Stimulated activated CD4-positive, alpha-beta T cell treated with anti-CD3 and anti-CD28 coated beads, TNF-alpha, amount 100 ng/mL, for 4 hours (primary cell): ENCODE results near the gene TMEM30A.
A peak's percentile ranks its signal among the peaks of the same experiment; 100 is the strongest.

Experiments
- DNase-seq, 3 experiments: peaks; one replicate each; pipeline ENCODE4 v3.0.0-alpha.2; 2020; ENCODE audit warnings: low read depth in 3 of 3

TMEM30A gene

GRCh38 chr6:75284632-75285282, at the start of gene TMEM30A:
Gene TMEM30A (minus strand): TSS chr6:75284792. CDS start chr6:75284638, 154 bp downstream.
- DNase-seq = peak; percentile 87 to 96 (median 90)

DNA sequence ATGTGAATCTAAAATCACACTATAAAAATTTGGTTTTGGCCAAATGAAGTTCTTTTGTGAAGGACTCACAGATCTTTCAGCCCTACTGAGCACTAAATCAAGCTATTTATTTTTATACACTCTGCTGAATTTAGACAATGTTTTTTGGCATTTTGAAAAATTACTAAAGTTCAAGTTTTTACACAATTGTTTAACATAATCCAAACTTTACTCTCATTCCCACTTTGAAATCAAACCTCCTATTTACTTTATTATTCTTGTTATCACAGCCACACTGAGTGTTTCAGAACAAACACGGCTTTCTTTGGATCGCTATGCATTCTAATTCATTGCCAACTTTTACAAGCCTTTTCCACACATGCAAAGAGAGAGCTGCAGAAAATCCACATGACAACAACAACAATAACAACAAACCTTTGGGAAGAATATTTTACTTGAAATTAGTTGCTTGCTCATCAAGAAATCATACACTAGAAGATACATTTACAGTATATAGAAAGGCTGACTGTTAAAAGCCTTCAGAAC, 49.1 kb upstream of the TMEM30A start:
- no peak for DNase-seq

DNA sequence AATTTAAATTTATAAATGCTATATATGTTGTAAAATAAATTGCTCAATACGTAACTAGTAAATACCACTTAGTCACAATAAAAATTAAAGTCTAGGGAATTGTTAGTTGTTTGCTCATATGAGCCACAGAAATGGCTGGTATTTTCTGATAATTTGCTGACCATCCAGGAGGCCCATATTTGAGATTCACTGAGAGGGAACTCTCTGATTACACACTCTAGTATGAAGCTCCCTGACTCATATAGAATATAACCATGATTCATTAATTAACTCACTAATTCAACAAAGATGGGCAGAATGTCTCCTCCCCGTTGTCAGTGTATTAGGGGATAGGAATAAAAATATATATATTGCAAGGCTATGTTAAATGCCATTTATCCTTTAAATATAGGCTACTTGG, 46.6 kb upstream of the TMEM30A start:
- no peak for DNase-seq

DNA sequence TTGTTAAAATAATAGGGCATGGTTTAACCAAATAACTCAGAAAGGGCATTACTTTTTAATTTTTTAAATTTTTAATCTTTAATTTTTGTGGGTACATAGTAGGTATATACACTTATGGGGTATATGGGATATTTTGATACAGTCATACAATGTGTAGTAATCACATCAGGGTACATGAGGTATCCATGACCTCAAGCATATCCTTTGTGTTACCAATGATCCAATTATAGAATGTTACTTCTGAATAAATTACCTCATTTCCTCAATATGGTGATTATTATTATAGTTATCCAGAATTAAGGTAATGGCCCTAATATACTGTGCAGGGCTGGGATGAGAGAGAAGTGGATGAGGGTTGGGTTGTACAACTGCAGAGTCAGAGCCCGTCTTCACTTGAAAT, 45.1 kb upstream of the TMEM30A start:
- DNase-seq = no peak

DNA sequence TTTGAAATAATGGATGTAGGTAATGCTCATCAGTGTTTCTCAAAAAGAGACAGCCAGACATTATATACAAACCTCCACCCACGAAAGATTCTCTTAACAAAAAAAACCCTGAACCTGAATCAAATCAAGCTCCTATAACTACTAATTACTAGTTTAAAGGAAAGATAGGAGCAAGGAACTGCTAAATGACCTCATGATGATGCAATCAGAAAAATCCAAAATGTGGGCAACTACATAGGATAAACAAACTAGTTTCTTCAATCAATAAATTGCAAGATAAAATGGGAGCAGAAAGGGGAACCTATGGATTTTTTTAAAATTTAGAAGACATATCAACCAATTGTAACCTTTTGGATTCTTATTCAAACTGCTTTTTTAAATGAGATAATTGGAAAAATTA, 43.2 kb upstream of the TMEM30A start:
- no peak for DNase-seq

DNA sequence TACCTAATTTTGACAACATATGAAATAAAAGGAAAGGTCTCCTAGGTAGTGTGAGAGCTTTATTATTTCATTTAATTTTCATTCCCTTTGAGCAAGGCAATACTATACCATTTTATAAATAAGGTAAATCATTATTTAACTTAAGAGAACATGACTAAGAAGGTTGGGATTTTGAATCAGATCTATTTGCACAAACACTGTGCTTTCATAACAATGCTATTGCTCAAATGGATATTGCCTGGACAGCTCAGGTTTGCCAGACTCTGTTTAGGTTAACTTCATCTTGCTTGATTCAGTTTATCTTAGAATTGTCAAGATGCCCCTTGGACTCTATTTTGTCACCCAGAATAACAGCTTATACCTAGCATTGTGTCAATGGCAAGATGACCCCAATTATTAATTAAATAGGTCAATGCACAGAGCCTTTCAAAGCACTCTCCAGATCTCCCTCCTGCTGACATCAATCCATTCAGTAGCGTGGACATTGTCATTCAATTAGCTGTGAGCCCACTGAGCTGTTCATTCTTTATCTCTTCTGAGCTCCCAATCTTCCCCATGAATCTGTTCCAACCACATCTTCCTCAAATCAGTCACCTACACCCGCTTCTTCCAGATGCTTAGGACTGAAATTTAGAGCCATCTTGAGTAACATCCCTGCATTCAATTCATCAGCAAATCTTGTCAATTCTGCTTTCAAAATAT, 42.1 kb upstream of the TMEM30A start:
- no peak for DNase-seq

DNA sequence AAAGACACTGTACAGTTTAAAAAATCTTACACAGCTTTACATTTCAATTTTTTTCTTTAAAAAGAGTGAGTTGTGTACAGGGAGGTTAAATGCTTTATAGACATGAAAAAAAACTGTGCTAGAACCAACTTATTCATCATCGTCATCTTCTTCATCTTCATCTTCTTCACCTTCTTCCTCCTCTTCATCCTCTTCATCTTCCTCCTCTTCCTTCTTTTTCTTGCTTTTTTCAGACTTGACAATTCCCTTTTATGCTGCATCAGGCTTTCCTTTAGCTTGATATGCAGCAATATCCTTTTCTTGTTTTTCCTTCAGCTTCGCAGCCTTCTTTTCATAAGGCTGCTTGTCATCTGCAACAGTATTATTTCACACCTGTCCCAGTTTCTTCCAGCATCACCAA, 34.3 kb upstream of the TMEM30A start:
- DNase-seq = no peak

DNA sequence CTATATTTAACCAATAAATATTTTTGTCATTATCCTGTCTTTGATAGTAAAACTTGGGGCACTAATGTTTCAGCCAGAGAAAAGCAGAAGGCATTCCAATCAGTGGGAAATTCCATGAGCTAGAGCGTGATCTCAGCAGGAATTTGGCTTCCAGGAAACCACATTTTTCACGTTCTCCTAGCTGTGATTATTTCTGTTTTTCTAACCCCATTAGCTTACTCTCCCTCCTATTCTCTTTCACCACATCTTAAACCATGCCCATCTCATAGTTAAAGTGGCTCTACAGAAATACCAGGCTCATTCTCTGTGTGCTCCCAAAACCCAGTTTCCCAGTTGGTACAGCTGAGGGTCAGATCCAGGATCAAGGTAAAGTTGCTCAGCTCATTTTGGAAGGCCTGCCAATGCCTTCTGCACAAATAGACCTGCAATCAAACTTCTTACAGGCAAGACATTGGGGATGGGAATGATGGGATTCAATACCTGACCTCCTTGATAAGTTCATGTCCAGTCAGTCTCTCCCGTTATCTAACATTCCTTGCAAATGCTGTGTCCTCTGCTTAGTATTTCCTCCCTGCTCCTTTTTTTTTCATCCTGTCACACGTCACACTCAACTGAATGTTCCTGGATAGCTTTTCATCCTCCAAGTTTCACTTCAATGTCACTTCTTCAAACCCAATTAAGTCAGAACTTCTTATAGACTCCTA, 33.1 kb upstream of the TMEM30A start:
- DNase-seq = no peak

DNA sequence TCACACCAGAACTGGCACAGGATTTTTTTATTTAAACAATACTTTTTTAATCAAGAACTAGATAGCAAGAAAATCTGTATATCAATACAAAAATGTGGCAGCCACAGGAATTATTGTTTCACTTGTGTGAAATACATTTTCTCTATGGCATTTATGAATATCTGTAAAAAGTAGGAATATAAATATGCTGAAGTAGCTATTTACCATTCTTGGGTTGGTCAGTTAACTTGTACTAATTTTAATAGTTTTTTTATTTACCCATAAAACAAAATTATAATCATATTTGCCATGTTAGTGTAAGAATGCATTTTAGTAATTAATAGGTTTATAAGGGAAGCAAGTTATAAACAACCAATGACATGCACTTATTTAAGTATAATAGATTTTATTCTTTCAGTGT, 31.4 kb upstream of the TMEM30A start:
- DNase-seq = no peak

GRCh38 chr6:75308250-75308988, 23.8 kb upstream of the TMEM30A start:
- DNase-seq = no peak

- no peak for DNase-seq
Measured at GRCh38 chr6:75307364-75308004, 22.9 kb upstream of the TMEM30A start.

GRCh38 chr6:75306064-75306463, 21.5 kb upstream of the TMEM30A start:
- no peak for DNase-seq

DNA sequence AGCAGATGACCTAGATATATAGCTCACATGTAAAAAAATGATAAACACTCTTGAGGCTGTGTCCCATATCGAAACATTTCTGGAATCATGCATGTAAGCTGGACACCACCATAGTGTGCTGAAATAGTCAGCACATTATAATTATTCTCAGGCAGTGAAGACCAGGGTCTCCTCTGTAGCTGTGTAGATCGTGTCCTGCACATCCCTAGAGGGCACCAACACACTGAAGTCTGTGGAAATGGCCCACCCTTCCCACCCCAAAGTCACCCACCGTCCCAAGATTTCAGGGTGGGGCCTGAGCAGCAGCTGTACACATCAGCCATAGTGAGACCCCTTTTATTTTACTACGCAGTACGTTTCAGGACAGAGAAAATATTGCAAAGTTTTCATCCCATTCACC, 21.0 kb upstream of the TMEM30A start:
- DNase-seq = no peak

DNA sequence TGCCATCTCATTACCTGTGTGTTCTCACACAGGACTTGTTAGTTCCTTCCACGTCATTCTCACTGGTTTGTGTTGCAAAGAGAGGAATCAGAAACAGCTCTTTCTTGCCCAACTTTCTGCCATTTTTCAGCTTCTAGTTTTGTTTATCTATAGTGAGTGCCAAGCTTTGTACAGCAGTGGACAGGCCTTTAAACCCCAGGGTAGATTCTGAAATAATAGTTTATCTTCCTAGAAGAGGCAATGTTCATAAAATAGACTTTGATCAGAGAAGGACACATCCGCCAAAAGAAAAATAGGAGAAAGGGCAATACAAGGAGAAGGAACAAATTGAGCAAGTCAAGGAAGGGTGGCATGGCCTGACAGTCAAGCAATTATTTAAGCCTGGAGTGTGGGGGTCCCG, 17.7 kb upstream of the TMEM30A start:
- no peak for DNase-seq

- no peak for DNase-seq
Measured at GRCh38 chr6:75301537-75301936, 16.9 kb upstream of the TMEM30A start.

DNA sequence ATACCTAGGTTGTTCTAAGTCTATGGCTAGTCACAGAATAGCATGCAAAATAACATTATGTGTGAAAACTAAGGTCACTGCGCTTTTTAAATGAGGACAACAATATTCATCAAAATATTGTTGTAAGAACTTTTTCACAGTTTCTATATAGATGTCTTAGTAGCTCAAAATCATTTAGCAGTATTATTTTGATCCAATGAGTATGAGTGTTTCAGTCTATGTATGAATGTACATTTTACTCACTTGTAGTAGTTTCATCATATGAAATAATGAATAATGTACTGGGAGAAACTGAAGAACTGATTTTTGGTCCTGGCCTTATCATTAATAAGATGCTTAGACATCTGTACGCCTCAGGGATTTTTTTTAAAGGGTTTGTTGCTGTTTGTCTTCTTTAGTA, 16.5 kb upstream of the TMEM30A start:
- no peak for DNase-seq

DNA sequence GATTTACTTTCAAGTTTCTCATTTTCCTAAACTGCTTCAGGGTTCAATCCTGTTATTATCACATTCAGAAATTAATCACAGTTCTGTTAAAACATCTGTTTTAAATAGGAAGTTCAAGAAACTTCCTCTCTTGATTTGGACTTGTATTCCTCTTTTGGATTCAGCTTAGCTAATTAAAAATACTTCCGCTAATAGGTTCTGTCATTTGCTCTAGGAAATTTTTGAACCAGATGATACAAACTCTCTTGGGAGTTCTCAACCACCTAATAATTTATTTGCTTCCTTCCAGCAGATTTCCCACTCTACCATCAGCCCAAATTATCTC, 15.9 kb upstream of the TMEM30A start:
- no peak for DNase-seq

- no peak for DNase-seq
Measured at GRCh38 chr6:75299801-75300530, 15.4 kb upstream of the TMEM30A start.

DNA sequence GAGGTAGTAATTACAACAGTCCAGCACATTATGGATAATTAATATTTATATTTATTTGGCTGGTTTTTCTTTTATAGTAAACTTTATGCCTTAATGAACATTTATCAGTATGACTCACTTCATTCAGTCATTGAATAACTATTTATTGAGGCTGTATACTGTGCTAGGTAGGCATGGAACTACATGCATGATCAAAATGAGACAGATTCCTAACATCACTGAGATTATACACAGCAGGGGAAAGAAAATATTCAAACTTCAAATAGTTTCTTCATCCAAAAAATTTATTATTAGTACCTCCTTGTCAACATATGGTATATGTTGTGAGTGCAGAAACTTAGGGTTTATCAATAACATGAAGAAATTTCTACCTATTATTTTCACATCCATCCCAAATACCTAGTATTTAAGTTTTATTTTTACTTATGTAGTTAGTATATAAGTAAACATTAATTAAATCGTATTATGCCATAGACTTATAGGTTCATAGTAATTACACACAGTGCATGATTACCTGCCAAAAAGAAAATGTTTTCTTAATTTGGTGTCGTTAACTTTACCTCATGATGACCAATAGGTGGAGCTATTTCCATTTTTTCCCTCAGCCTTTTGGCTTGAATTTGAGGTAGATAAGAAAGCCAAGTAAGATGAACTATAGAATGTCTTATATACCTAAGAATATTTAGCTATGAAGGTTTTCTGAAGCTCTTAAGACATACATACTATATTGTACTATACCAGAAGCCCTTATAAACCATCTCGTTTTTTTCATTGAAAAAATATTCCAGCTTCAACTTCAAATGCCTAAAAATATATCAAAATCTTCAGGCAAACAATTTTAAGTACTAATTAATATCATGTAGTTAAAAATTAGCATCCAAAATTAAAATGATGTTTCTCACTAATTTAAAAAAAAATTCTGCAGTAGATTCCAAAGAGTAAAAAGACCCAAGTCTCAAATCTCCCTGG, 12.5 kb upstream of the TMEM30A start:
- no peak for DNase-seq

- DNase-seq = no peak
Measured at GRCh38 chr6:75292555-75292954, 8.0 kb upstream of the TMEM30A start.
